GM12865 (cell line): Measurements from ENCODE around the gene RPS21.

Experiments
- DNase-seq: peaks from one replicate; pipeline ENCODE4 v3.0.0; 2010; ENCODE audit warnings: low read depth
- H3K4me3 ChIP-seq: 2 replicates; pipeline ENCODE4 v1.5.1; 2011; ENCODE audit warnings: mild to moderate bottlenecking, low read depth, low read length, control low read depth
- CTCF ChIP-seq: IDR thresholded peaks from 2 replicates; pipeline ENCODE4 v1.5.1; 2011; ENCODE audit warnings: low read length, control low read depth, low read depth, inconsistent platforms; ENCODE audit not compliant: insufficient read depth; ENCODE audit errors: missing control alignments

RPS21 gene

DNA sequence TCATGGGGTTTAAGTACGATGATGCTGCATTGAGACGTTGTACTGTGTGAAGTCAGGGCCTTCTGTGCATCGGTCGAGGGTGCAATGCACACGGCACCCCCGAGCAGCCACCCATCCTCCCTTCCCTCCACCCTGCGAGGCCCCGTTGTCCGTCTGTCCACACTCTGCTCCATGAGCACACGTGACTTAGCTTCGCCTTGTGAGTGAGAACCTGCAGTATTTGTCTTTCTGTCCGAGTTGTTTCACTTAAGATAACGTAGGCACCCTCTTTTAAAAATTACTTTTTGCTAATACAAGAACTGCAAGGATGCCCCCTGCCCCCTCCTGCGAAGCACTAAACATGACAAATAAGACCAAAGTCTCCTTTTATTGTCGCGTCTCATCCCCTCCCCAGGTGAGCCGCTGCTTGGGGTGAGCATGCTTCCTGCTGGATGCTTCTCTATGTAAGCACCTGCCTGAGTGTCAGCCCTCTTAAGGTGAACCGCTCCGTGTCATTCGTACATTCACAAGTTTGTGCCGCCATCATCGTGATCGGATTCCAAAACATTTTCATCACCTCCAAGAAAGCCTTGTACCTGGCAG is 44.1 kb downstream of the RPS21 start:
- no peak overlapping the region for H3K4me3 ChIP-seq
- DNase-seq = no peak
- TF ChIP-seq CTCF = no peak

GRCh38 chr20:62433658-62434497 is 47.0 kb downstream of the RPS21 start:
- no peak for TF ChIP-seq CTCF
- DNase-seq = no peak

DNA sequence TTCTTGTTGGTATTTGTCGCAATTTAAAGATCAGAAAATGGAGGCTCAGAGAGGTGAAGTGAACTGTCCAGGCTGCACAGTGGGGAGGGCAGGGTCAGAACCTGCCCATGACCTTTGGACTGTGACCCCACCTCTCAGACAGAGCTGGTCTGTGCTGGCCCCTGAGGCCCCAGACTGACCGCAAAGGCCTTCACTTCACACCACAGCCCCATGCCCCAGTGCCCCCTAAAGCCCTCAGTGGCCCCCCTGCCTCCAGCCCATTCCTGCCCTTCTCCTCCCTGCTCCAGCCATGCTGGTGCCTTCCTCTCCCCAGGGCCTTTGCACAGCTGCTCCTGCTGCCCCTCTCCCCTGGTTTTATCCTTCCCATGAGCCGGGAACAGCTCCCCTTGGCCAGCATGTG is 49.8 kb downstream of the RPS21 start:
- DNase-seq = no peak
- no peak overlapping the region for H3K4me3 ChIP-seq
- TF ChIP-seq CTCF = no peak

More at GRCh38 chr20:62433658-62434497, 47.0 kb downstream of the RPS21 start:
- no peak overlapping the region for H3K4me3 ChIP-seq

DNA sequence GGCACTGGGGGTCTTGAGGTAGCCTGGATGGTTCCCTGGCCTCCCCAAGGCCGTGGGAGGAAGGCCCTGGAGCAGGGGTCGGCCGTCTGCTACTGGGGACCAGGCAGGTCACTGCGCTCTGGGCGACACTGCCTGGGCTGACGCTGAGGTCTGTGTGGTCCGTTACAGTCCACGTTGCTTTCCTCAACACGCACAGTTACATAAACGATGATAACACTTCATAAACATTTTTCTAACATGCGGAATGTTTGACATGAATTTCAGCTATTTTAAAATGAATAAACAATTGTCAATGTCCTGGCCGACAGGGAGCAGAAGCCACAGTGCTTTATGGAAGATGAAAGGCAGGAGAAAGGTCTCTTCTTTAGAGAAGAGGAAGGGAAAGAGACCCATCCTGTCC is 50.6 kb downstream of the RPS21 start:
- DNase-seq = no peak
- TF ChIP-seq CTCF = no peak
- H3K4me3 ChIP-seq = no peak overlapping the region

DNA sequence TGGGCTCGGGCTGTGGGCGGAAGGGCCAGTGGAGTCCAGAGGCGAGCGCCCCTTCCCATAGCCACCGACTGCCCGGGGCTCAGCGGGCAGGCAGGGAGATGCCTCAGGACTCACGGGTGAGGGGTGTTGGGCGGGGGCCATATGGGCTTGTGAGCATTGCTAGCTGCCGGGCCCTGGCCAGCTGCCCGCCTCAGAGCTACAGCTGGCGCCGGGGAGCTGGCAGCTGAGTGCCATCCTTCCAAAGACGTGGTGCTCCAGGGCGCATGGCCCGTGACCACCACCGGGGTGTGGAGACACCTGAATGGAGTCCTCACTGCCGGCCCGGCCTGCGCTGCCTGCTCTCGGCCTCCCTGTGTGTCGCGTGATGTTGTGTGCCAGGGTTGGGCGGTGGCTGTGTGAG is 51.0 kb downstream of the RPS21 start:
- DNase-seq = no peak
- no peak for TF ChIP-seq CTCF
- H3K4me3 ChIP-seq = no peak overlapping the region
